Natural killer cell (primary cell): ENCODE data around the gene PLIN5. TPM values are rescaled to one million over a fixed set of nuclear protein-coding genes. Genes with fewer than 3 reads are reported as not detected.

Experiments used
- ATAC-seq, 3 donors: fragments of 150-1000 bp in 2 of 3; fragments of 200-7000 bp in 1 of 3; cut with Tn5 transposase; 1 replicate in 1 of 3; 2 replicates in 2 of 3; pipeline ENCODE4 v1.10.0; 2021; ENCODE audit warnings: mild to moderate bottlenecking in 2 of 3, moderate library complexity in 2 of 3
- DNase-seq, 2 donors: peaks; one replicate each; pipeline versions ENCODE4 v3.0.0 to v3.0.0-alpha.2; 2013 to 2021; ENCODE audit warnings: mixed read lengths in 1 of 2
- H3K27ac ChIP-seq: one replicate; pipeline ENCODE4 v1.5.1; 2013; ENCODE audit warnings: mild to moderate bottlenecking, low read length
- H3K27me3 ChIP-seq: one replicate; pipeline ENCODE4 v1.6.1; 2013; ENCODE audit warnings: low read length; ENCODE audit not compliant: control insufficient read depth, insufficient read depth
- H3K36me3 ChIP-seq: one replicate; pipeline ENCODE4 v1.6.1; 2013; ENCODE audit warnings: low read length; ENCODE audit not compliant: control insufficient read depth, insufficient read depth
- H3K4me1 ChIP-seq: one replicate; pipeline ENCODE4 v1.6.1; 2013; ENCODE audit warnings: low read length; ENCODE audit not compliant: control insufficient read depth, insufficient read depth
- H3K4me3 ChIP-seq: one replicate; pipeline ENCODE4 v1.5.1; 2013; ENCODE audit warnings: low read length
- H3K9me3 ChIP-seq: one replicate; pipeline ENCODE4 v1.6.1; 2013; ENCODE audit warnings: low read length; ENCODE audit not compliant: control insufficient read depth, insufficient read depth
- H3K27ac Mint-ChIP-seq, 2 donors: one replicate each; pipeline ENCODE4 v1.8.0; 2022; ENCODE audit warnings: mild to moderate bottlenecking in 2 of 2, mixed read lengths in 2 of 2, moderate library complexity in 1 of 2
- H3K27me3 Mint-ChIP-seq, 2 donors: one replicate each; pipeline ENCODE4 v1.8.0; 2022; ENCODE audit warnings: low read depth in 2 of 2, mixed read lengths in 2 of 2
- H3K36me3 Mint-ChIP-seq: one replicate; pipeline ENCODE4 v1.8.0; 2022; ENCODE audit warnings: mixed read lengths
- H3K4me1 Mint-ChIP-seq, 2 donors: one replicate each; pipeline ENCODE4 v1.8.0; 2022; ENCODE audit warnings: mixed read lengths in 2 of 2
- H3K4me3 Mint-ChIP-seq: one replicate; pipeline ENCODE4 v1.8.0; 2022; ENCODE audit warnings: mild to moderate bottlenecking, moderate library complexity, mixed read lengths
- H3K9me3 Mint-ChIP-seq, 2 donors: one replicate each; pipeline ENCODE4 v1.8.0; 2022; ENCODE audit warnings: mixed read lengths in 2 of 2
- WGBS: methylation state at CpG from one replicate; pipeline ENCODE4 v1.1.7; 2013; ENCODE audit warnings: missing lambda C conversion rate; ENCODE audit not compliant: insufficient coverage; 5-methylcytosine and 5-hydroxymethylcytosine counted together
- intact Hi-C: fragments of 100-400 bp; cut with micrococcal nuclease; formaldehyde crosslinking; loops from one replicate; pipeline ENCODE4 v1.14.2; 2022
- total RNA-seq, 4 donors: library from RNA; stranded (reverse); fragments of 120-200 nt in 1 of 4; gene quantifications; one replicate each; pipeline versions ENCODE4 v1.2.3 to v1.2.4, GENCODE V29; 2013 to 2022
- TF ChIP-seq, protein P1 (sequence below): fragments of 200-600 bp; IDR thresholded peaks from one replicate; pipeline ENCODE4 v1.8.0; 2022; ENCODE audit warnings: antibody characterized with exemption

The PLIN5 gene
- total RNA-seq, 3 donors from 2014 or later (not counting 1 experiment from before 2014, with no cell fraction given), result 0.65 TPM; not detected in 2

DNA sequence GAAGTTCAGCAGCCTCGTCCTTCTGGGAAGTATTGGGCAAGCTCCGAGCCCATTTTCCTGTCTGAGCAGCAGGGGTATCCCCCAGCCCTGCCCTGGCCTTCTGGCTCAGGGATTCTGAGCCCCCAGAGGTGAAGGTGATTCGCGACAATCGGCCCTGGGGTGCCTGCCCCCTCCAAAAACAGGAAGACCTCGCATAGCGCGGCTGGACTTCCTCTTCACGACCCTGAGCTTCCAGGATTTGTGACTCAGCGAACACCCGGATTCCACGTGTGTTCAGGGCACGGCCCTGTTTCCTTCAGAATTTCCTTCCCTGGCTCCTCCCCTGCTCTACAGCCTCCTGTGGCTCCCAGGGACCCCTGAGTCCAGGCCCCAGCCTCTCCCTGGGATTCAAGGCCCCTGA lies 24.5 kb upstream of the PLIN5 start, which contains the start of gene SEMA6B:
Gene SEMA6B (minus strand): TSS at position 116 of the 400 bp plus-strand sequence. CDS start 1,227 bp downstream, outside the sequence.
- H3K36me3 ChIP-seq, result no peaks in the 10 kb centered on the region
- DNase-seq (no peak), ATAC-seq (peak in 1 of 3 donors; percentile 44)
- no peak within 1 kb of the TSS for H3K27ac ChIP-seq
- no peaks in the 10 kb centered on the region for H3K27me3 ChIP-seq
- no peaks in the 10 kb centered on the region for H3K9me3 ChIP-seq
- H3K4me3 ChIP-seq, result no peak within 1 kb of the TSS
- Mint-ChIP-seq H3K27ac (no peak within 1 kb of the TSS), H3K36me3 (no peaks in the 10 kb centered on the region), H3K9me3 (no peaks in the 10 kb centered on the region), H3K4me3 (no peak within 1 kb of the TSS), H3K27me3 (no peaks in the 10 kb centered on the region), H3K4me1 (peaks cover 0 to 7% of the 10 kb centered on the region in 2 donors)
- TF ChIP-seq, protein P1, sequence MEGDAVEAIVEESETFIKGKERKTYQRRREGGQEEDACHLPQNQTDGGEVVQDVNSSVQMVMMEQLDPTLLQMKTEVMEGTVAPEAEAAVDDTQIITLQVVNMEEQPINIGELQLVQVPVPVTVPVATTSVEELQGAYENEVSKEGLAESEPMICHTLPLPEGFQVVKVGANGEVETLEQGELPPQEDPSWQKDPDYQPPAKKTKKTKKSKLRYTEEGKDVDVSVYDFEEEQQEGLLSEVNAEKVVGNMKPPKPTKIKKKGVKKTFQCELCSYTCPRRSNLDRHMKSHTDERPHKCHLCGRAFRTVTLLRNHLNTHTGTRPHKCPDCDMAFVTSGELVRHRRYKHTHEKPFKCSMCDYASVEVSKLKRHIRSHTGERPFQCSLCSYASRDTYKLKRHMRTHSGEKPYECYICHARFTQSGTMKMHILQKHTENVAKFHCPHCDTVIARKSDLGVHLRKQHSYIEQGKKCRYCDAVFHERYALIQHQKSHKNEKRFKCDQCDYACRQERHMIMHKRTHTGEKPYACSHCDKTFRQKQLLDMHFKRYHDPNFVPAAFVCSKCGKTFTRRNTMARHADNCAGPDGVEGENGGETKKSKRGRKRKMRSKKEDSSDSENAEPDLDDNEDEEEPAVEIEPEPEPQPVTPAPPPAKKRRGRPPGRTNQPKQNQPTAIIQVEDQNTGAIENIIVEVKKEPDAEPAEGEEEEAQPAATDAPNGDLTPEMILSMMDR, result no peak
- intact Hi-C loops, result no loop called here
- peaks cover 7% of the 10 kb centered on the region for H3K4me1 ChIP-seq
- WGBS, result 31% methylated on average over 13 of the region's 13 CpGs

DNA sequence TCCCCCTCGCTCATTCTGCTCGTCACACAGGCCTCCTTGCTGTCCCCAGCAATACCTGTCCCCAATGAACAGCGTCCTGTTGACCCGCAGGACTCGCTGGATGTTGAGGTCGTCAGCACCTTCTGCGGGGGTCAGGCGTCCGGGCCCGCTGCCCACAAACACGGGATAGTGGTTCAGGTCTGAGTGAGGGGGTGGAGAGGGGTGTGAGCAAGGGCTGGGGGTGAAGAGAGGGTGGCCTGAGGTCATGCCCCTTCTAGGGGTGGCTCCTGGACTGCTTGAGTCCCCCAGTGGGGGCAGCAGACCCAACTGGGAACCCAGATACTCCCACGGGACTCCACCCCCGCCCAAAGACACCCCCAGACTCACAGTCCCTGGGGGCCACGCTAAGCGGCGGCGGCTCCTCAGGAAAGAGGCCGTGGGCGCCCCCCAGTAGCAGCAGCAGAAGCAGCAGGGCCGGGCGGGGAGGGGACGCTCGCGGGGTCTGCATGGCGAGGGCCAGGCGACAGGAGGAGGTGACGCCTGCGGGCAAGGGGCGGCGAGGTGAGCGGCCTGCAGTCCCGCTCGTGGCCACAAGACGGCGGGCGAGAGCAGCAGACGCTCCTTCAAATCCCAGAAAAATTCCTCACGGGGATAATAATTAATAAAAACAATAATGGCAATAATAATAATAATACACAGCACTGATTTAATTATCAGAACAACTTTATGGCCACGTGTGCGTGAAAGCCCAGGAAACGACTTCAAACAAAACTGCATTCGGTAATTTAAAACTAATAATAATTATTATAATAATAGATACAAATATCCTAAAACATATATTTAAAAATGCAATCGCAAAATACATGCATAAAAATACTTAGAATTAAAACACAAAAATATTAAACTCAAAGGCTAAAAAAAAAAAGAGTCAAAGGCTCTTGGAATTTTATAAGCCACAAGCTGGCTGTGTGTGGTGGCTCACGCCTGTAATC lies 23.2 kb upstream of the PLIN5 start:
- H3K27ac ChIP-seq, result no peak overlapping the region
- Mint-ChIP-seq H3K36me3 (no peaks in the 10 kb centered on the region), H3K4me1 (peaks cover 0 to 7% of the 10 kb centered on the region in 2 donors), H3K27ac (no peak overlapping the region), H3K27me3 (no peaks in the 10 kb centered on the region), H3K9me3 (peaks cover 0 to 2% of the 10 kb centered on the region in 2 donors), H3K4me3 (no peak overlapping the region)
- intact Hi-C loops, result no loop called here
- WGBS, result 40% methylated on average over 35 of the region's 44 CpGs
- DNase-seq (peak; percentile 44 to 63), ATAC-seq (peak in 2 of 3 donors; percentile 51 to 64)
- H3K36me3 ChIP-seq, result no peaks in the 10 kb centered on the region
- no peaks in the 10 kb centered on the region for H3K9me3 ChIP-seq
- no peak overlapping the region for H3K4me3 ChIP-seq
- TF ChIP-seq, protein P1, result peak; percentile 100
- peaks cover 7% of the 10 kb centered on the region for H3K4me1 ChIP-seq
- H3K27me3 ChIP-seq, result no peaks in the 10 kb centered on the region

DNA sequence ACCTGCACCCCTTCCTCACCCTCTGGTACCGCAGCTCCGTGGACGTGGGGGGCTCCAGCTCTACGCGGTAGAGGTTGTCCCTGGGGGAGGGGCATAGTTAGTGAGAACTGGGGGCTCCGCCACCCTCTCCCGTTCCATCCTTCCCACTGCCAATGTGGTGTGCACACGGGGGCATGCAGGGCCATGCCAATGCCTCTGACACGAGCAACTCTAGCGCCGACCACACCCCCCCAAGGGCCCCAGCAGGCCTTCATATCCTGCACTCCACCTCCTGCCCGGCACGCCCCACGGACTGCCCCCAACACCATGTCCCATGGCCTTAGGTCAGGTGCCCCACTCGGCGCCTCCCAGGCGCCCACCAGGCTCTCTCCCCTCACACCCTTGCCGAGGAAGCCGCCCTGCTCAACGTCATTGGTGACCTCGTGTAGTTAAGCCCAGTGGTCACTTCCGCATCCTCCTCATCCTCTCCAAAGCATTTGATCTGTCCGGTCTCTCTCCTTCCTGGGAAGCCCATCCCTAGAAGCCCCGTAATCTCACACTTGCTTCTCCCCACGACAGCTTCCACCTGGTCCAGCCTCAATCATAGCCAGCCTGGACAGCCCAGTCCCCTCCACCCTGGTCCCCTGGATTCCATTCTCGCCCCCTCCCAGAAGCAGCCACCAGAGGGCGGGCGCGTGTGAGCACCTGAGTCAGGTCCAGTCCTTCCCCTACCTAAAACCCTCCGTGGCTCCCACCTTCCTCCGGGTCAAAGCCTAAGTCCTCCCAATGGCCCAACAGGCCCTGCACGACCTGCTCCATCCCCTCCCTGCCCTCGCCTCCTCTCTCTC lies 22.3 kb upstream of the PLIN5 start:
- H3K27me3 ChIP-seq, result no peaks in the 10 kb centered on the region
- TF ChIP-seq, protein P1, result no peak
- peaks cover 7% of the 10 kb centered on the region for H3K4me1 ChIP-seq
- WGBS, result 85% methylated on average over 33 of the region's 33 CpGs
- no peak overlapping the region for H3K27ac ChIP-seq
- H3K4me3 ChIP-seq, result no peak overlapping the region
- Mint-ChIP-seq H3K36me3 (no peaks in the 10 kb centered on the region), H3K27ac (no peak overlapping the region), H3K9me3 (peaks cover 4 to 6% of the 10 kb centered on the region in 2 donors), H3K4me1 (peaks cover 0 to 7% of the 10 kb centered on the region in 2 donors), H3K4me3 (no peak overlapping the region), H3K27me3 (no peaks in the 10 kb centered on the region)
- H3K9me3 ChIP-seq, result no peaks in the 10 kb centered on the region
- no peaks in the 10 kb centered on the region for H3K36me3 ChIP-seq
- ATAC-seq, result no peak
- DNase-seq, result peak in 1 of 2 donors; percentile 30
- intact Hi-C loops, result no loop called here
